T47D (cell line): Measurements from ENCODE around the gene PLEKHG5.

ENCODE experiments used
- DNase-seq, 2 experiments: peaks; one replicate each; pipeline versions ENCODE4 v3.0.0 to v3.0.0-alpha.2; 2011 to 2012; ENCODE audit warnings: low read depth in 1 of 2, low spot score in 1 of 2
- JUND ChIP-seq: IDR thresholded peaks from 2 replicates; pipeline ENCODE4 v1.6.1; 2012; ENCODE audit warnings: low read depth
- in situ Hi-C: cut with HindIII; loops from 2 replicates; pipeline ENCODE4 v1.10.0; 2016; ENCODE audit warnings: low sequenced_read_pairs, low pct_unique_long_range_greater_than_20kb

Gene PLEKHG5

DNA sequence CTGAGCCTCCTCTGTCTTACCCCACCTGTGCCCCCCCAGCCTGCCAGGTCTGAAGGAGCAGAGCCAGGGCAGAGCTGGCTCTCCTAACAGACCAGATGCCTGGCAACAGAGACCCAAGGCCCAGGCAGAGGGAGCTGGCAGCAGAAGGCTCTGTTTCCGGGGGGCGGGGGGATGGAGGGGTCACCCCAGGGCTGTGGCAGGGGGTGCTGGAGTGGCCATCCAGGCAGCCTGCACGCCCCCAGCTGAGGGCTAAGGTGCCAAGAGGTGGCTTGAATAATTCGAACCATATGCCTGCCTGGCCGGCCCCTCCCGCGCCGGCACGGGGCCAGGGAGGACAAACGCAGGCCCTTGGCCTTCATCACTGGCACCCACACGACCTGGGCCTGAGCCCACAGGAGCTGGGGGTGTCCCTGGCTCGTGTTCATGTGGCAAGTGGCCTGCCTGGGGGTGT lies 16.0 kb upstream of the PLEKHG5 start:
- in situ Hi-C loops, result no loop called here
- no peak for TF ChIP-seq JUND
- DNase-seq, result no peak

GRCh38 chr1:6507037-6507428 lies 15.6 kb upstream of the PLEKHG5 start:
- in situ Hi-C loops, result no loop called here
- no peak for TF ChIP-seq JUND
- DNase-seq, result no peak

GRCh38 chr1:6506210-6507036 lies 15.0 kb upstream of the PLEKHG5 start:
- in situ Hi-C loops, result no loop called here
- no peak for TF ChIP-seq JUND
- no peak for DNase-seq

DNA sequence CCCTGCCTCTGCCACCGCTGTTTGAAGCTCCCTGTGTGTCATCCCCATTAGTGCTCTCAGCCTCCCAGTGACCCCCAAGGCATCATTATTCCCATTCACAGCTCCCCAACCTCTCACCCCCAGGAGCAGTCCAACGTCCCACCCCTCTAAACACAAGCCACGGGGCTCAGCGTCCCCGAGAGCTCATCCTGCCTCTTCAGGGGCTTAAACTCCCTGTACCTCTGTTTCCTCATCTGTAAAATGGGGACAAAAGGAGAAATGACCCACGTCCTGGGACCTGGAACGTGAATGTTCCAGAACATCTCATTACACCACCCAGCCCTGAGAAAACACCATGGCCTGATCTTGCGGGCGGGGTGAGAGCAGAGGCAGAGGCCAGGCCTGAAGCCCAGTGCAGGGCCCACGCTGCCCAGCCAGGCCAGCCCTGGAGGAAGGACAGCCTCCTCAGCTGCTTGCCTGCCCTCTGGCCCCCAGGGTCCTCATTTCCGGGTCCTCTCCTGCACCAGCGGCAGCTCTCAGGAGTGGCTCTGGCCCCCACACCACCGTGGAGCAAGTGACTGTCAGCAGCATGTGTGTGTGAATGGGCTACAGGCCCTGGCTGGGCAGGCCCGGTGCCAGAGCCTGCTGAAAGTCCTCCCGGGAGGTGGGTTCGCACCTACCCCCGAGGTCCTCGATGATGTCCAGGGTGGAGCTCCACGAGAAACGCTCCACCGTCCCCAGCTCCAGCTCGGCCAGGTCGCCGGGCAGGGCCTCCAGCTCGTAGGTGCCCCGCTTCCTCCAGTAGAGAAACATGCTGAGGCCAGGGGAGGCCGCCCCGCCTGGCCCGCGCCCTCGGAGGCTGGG lies 14.1 kb upstream of the PLEKHG5 start:
- in situ Hi-C loops, result no loop called here
- no peak for TF ChIP-seq JUND

GRCh38 chr1:6504887-6505286 lies 13.4 kb upstream of the PLEKHG5 start:
- no peak for DNase-seq
- in situ Hi-C loops, result no loop called here
- no peak for TF ChIP-seq JUND

More for the DNA sequence above, 14.1 kb upstream of the PLEKHG5 start:
- DNase-seq, result no peak

DNA sequence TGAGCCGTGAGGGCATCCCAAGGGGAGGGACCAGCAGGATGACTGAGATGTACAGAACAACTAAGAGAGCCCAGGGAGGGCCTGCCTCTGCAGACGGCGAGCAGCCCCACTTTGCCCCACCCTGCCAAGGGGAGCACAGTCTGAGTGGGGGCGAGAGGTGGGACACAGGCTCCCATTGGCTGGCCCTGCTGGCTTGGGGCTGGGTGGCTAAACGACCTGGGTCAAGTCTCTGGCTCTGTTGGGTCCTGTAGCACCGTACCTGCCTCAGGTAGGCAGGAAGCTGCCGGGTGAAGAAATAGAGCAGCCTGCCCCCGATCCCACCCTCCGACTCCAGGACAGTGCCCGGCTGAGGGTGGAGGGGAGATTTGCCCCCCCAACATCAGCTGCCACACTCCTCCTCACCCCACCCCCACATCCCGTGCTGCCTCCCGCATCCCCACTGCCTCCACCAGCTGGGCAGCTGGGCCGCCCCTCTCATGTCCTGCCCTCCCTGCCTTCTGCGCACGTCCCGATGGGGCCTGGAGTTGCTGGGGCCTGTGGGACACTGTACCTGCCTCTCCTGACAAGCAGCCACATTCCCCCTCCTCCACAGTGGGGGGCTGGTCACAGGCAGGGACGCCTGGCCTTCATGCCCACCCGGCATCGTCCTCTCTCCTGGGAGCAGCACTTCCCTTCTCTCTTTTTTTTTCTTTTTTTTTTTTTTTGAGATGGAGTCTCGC lies 12.6 kb upstream of the PLEKHG5 start:
- DNase-seq, result no peak
- in situ Hi-C loops, result no loop called here
- no peak for TF ChIP-seq JUND

DNA sequence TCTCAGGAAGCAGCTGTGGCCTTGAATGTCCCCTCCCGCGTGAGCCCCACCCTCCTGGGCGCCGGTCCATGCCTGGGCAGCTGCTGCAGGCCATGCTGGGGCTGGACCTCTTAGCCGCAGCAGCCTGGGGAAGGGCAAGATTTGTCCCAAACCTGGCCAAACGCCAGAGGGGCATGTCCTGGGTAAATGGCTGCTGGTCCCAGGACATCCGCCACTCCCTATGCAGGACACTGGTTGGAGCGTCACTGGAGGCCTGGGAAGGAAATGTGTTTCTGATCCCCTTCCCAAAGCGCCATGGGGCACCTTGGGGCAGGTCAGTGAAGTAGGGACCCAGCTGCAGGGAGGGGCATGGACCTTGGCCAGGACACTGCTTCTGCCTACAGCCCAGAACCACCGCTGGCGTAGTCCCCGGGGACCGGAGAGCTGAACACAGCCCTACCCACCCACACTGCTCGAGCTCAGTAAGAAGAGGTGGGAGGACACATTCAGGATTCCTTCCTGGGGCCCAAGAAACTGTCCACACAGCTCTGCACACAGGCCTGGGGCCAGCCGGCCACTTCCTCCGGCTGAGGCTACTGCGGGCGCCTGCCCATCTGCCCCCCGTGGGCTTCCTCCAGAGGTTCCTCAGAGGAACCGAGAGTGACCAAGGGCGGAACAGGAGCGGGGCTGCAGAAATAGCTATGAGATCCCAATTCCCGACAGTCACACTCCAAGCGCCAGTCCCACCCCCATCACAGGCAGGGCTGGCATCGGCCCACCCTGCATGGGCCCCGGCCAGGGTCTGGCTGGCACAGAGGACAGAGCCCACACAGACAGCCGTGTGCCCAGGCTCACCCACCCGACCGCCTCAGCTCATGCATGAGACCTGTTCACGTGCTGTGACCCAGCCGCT lies 10.8 kb upstream of the PLEKHG5 start:
- no peak for DNase-seq
- TF ChIP-seq JUND, result no peak
- in situ Hi-C loops, result no loop called here

- no peak for DNase-seq
- in situ Hi-C loops, result no loop called here
- TF ChIP-seq JUND, result no peak
Measured at GRCh38 chr1:6501279-6501813, 9.9 kb upstream of the PLEKHG5 start.

DNA sequence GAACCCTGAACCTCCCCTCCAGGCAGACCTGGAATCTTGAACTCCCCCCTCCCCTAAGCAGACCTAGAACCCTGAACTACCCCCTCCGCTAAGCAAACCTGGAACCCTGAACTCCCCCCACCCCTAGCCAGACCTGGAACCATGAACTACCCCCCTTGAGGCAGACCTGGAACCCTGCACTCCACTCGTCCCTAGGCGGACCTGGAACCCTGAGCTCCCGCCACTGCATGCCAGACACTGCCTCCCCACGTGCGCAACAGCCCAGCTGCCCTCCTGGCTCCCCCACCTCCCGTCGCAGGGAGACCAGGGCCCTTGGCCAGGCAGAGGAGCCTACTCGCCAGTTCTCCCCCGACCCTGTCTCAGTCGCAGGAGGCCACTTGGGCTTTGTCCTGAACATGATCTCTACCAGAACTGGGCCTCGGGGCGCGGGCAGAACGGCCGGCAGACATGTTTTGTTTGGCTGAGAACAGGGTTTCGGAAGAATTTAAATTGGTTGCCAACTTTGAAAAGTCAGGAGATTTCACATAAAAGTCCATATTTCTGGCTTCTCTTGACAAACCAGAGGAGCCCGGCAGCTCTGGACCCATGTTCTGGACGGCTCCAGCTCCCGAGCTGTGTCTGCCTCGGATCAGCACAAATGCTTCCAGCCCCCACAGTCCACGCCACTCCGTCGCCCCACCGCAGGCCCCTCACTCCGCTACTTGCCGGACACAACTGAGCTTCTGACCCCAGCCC lies 9.2 kb upstream of the PLEKHG5 start:
- no peak for TF ChIP-seq JUND
- in situ Hi-C loops, result no loop called here
- DNase-seq, result no peak

- no peak for TF ChIP-seq JUND
- in situ Hi-C loops, result no loop called here
- DNase-seq, result no peak
Measured at GRCh38 chr1:6499296-6499695, 7.8 kb upstream of the PLEKHG5 start.

DNA sequence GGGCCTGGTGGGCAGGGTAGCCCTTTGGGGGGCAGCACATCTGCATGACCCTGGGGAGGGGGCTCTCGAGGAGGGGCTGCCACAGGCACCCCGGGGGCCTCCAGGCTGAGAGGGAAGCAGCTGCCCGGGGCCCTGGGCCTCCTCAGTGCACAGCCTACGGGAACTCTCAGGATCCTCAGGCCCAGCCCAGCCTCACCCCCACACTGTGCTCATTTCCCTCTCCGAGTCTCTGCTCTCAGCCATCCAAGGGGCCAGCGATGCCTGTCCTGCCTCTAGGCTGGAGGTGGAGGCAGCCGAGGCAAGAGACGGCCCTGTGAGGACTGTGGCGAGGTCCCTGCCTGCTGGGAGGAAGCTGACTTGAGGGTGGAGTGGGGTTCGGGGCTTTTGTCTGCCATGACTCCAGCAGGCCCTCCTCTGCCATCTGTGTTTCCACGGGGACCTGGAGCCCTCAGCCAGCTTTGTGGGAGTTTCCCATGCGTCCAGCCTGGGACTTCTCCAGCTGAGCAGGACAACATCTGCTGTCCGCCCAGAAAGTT lies 7.2 kb upstream of the PLEKHG5 start:
- in situ Hi-C loops, result no loop called here
- DNase-seq, result no peak
- TF ChIP-seq JUND, result no peak
